NK-92 treated with Interleukin-12 subunit alpha and Interleukin-12 subunit beta, amount 100 ng/mL, for 24 hours (cell line): ENCODE measurements around the gene GRB14.
"Not testable (repeated sequence)": the region's sequence is repeated elsewhere in the genome, so short reads cannot be mapped to it uniquely, and the experiment has no call there.

Source experiments
- DNase-seq: peaks from one replicate; lab custom pipeline; 2025; lab: John Stamatoyannopoulos, UW

The GRB14 gene

DNA sequence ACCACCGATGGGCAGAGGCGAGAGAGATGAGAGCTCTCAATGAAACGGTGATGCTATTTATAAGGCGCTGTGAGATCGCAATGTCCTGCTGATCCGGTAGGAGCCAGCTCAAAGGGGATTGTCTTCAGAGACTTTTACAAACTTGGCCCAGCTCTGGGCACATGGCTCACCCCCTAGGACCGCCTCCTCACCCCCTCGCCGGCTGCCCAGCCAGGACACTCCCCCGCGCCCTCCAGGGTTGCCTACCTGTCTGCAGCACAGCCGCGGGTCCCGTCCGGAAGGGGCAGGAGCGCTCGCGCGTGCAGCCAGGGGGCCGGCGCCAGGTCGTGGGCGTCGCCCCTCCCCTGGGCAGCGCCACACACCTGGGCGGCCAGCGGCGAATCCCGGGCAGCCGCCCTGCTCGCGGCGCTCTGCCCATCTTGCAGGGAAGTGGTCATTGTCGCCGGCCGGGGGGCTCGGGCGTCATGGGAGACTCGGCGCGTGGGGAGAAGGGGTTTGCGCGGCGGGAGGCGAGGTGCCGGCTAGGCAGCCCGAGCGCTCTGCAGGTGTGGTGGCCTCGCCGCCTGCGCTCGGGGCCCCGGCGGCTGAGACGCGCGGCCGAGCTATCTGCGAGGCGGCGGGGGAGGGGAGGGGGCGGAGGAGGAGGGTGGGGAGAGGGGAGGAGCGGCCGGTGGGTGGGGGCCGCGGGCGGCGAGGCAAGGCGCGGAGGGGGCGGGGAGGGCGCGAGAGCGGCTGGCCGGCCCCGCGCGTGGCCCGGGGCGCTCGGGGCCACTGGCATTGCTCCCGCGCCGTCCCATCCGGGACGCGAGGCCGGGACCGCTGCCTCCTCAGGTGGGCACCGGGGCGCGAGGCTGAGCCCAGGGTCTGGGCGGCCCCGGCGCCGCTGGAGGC, at the start of gene GRB14:
GRB14 (minus strand) TSS at position 610 of the 891 bp plus-strand sequence; CDS start at position 437, 173 bp downstream.
- no peak for DNase-seq

DNA sequence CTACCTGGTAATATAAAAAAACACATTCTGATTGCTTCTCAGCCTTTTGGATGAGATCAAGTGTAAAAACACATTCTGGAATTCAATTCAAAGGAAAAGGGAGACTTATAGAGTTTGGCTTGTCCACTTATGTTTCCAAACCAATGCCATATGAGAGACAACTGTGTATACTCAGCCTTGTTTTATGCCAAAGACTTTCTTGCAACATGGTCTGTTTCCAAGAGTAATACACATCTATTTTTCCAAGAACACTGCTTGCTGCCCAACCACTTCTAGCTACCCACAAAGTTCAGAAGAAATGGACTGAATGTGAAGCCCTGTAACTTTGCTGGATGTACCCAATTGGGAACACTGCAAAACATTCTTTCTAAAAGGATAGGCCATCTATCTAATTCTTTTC, 48.0 kb upstream of the GRB14 start:
- DNase-seq: no peak

DNA sequence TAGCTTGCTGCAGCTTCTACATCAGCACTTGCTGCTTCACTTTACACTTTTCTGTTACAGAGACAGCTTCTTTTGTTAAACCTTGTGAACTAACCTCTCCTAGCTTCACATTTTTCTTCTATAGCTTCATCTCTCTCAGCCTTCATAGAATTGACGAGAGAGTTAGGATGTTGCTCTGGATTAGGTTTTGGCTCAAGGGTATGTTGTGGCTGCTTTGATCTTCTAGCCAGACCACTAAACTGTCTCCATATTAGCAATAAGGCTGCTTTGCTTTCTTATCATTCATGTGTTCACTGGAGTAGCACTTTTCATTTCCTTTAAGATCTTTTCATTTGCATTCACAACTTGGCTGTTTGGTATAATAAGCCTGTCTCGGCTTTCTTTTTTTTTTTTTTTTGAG, 46.3 kb upstream of the GRB14 start:
- no peak for DNase-seq

DNA sequence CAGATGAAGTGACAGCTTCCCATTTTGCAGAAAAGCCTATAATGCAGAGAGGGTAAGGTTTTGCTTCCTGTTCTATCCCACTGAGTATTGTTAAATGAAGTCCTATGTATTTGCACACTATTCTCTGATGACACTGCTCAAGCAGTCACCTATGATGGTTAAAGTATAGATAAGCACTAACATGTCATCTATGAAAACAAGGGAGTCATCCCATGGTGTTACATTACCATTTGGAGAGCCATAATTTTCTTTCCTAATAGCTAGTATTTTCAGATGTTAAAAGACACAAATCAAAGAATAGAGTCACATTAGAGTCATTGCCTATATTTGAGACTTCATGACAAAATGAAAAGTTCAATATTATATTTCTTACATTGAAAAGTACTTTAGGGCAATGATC, 42.8 kb upstream of the GRB14 start:
- DNase-seq: no peak

DNA sequence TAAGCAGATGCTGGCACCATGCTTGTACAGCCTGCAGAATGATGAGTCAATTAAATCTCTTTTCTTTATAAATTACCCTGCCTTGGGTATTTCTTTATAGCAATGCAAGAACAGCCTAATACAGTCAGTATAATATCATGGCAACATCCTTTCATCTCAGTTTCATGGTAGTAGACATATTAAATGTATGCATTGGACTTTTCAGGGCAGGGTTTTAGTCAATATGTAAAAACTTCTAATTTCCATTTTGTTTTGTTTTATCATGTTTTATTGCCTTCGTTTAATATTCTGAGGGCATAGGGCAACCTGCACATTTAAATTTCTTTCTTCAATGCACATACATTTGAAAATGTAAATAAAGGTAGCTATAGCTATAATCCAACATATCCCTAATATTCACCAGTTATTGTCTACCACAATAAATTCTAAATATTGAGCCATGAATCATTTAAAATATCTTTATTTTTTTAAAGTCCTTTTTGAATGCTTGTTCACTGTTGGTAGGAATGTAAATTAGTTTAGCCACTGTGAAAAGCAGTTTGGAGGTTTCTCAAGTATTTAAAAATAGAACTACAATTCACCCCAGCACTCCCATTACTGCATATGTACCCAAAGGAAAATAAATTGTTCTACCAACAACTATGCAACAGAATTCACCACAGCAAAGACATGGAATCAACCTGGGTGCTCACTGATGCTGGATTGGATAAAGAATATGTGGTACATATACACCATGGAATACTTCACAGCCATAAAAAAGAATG, 41.8 kb upstream of the GRB14 start:
- DNase-seq: no peak

DNA sequence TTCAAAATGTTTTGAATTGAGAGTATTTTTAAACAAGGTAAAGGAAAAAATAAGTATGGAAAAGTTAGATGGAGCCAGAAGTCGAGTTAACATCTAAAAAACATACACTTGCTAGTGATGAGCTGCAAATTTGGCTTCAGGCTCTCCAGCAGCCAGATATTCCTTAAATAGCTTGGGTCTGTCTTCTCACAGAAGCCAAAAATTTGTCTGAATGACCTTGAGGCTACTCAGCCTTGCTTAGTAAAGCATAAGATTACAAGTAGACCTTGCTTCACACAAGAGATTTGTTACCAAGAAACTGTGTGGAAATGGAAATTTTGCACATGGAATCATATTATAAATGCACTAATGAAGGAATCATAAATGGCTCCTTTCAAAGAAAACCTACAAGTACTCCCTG, 40.8 kb upstream of the GRB14 start:
- DNase-seq: no peak

DNA sequence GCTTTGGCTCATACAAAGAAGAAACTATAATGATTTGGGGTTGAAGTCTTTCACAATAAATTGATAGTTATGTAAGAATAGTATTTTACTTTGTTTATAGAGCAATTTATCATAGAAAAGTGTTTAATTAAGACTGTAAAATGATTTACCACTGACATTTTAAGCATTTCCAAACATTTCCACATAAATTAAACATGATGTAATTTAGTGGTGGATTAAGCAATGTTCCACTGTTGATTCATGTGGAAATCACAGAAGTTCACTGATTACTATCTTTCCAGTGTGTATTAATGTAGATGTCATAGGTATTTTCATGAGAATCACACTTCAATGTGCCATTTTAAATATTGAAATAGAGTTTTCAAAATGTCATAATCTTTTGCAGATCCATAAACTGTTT, 40.1 kb upstream of the GRB14 start:
- DNase-seq: no peak

DNA sequence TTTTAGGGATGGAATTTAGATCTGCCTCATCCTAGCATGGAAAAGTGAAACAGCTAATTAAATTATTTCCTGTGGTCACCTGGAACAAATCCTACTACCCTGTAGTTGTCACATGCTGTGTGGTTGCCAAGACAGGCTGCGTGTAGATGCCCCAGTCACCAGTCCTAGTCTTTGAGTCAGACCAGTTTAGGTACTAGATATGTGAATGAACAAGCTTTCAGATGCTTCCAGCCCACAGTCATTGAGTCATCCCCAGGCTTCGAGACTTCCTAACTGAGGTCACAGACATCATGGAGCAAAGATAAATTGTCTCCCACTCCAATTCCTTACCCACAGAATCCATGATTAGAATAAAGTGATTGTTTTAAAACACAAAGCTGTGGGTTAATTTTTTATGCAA, 35.8 kb upstream of the GRB14 start:
- DNase-seq: no peak

DNA sequence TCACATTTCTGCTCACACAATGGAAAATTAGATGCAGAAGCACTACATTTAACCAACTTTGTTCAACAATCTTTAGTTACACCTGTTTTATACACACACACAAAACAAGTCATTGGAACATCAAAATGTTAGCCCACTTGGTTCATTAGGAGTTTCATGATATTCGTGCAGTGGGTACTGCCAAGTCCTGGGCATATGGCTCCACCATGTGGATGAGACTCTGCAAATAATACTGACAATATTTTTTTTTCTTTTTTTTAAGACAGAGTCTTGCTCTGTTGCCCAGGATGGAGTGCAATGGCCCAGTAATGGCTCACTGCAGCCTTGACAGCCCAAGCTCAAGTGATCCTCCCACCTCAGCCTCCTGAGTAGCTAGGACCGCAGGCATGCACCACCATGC, 34.5 kb upstream of the GRB14 start:
- DNase-seq: no peak

DNA sequence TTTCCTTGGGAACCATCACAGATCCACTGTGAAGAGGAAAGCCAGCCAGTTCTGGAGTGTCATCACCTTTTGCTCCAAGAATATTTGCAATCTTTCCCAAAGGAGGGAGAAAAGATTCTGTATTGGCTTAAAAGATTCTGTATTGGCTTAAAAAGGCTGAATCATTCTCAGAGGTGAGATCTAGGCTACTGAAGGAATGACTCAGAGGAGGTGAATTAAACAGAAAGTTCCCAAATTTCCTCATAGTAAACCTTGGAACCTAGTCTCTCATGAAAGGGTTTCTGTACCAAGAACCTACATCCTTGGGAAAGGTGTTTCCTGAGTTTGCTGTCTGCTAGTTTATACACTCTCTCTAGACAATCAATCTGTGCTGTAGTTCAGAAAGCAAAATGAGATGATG, 34.1 kb upstream of the GRB14 start:
- no peak for DNase-seq

DNA sequence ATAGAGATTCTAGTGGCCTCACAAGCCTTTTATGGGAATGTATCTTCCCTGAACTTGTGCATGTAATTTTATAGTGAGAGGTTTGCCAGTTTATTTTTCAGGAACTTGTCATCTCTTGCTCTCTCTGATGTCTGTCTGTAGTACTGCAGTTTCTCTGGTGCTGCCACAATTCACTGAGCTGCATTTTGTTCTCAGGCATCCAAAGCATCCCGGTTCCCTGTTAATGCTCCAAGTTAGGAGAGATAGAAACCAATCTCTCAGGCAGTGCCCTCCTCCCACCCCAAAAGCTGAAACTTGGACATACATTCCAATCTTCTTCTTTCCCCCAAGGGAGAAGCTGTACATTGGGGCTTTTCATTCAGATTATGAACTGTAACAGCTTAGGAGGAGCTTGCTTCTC, 30.1 kb upstream of the GRB14 start:
- no peak for DNase-seq

DNA sequence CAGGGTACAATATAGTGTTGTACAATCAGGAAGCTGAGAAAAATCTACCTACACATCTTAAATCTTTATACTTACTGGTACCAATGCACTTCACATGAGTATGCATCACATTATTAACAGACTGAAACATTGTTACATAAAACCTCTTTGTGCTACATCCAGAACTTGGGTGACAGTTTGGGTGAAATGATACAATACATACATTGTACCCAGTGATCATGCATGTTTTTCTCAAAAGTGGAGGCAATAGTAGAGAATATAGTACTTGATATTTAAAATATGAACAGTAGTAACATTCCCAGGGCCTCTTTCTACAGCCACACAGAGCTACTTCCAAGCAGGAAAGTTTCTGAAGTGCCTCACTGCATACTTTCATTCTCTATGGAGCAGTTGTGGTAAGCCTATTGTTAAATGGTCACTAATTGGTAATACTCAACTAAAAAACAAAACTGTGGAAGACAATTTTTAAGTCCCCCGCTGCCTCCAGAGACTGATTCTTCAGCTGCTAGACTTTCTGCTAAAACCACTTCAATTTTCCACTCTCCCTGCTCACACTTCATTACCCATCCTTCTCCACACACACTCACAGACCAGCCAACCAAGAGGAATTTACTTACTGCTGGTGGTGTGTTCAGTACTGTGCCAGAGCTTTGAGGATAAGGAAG, 22.9 kb upstream of the GRB14 start:
- no peak for DNase-seq

DNA sequence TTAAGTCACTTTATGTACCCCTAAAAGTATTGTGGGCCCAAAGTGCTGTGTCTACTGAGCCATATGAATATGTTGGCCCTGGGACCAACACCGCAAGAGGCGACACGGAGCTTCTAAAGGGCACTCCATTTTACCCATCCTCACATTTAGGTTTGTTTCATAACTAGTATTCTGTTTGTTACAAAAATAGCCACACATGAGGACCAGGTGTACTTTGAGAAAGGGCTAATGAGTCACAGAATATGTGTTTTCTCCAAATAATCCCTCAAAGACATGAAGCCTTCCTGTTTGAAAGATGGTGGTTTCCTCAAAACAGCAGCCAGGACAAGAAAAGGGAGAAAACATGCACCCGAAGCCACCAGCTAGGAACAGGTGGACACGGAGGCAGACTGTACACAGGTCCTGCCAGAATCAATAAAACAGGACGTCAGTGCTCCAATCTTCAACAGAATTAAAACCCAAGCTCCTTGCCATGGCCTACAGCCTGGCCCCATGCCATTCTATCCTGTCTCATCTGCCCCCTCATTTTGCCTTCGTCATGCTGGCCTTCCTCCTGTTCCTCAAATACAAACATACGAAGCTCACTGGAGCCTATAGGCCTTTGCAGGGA, 21.8 kb upstream of the GRB14 start:
- DNase-seq: no peak

DNA sequence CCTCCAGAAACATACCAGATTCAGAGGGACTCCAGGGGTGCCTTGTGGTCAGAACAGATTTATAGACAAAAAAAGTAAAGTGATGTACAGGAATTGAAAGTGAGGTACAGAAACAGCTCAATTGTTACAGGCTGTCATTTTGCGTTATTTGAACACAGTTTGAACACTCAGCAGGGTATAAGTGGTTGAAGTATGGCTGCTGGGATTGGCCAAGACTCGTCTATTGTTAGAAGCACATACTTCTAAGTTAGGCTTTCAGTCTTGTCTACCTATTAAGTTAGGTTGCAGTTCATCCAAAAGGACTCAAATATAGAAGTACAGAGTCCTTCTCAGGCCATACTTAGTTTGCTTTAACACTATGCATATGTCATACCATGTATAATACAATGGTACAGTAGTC, 21.0 kb upstream of the GRB14 start:
- no peak for DNase-seq

DNA sequence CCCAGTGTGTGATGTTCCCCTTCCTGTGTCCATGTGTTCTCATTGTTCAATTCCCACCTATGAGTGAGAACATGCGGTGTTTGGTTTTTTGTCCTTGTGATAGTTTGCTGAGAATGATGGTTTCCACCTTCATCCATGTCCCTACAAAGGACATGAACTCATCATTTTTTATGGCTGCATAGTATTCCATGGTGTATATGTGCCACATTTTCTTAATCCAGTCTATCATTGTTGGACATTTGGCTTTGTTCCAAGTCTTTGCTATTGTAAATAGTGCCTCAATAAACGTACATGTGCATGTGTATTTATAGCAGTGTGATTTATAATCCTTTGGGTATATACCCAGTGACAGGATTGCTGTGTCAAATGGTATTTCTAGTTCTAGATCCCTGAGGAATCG, 7.0 kb upstream of the GRB14 start:
- DNase-seq: not testable (repeated sequence)

DNA sequence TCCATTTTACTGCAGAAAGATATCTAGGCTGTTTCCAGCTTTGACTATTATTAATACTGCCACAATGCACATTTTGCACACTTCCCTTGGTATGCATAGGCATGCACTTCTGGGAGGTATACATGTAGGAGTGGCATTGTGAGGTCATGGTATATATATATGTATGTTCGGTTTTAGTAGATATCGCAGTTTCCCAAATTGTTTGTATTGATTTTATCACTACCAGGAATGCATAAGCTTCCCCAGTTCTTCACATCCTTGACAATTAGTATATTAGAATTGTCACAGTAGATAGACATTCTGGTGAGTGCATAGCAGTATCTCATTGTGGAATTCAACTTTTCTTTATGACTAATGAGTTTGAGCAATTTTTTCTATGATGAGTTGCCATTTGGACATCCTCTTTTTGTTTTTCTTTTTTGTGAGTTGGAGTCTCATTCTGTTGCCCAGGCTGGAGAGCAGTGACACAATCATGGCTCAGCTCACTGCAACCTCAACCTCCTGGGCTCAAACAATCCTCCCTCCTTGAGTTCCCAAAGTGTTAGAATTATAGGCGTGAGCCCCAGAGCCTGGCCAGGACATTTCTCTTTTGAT, 4.2 kb upstream of the GRB14 start:
- no peak for DNase-seq

DNA sequence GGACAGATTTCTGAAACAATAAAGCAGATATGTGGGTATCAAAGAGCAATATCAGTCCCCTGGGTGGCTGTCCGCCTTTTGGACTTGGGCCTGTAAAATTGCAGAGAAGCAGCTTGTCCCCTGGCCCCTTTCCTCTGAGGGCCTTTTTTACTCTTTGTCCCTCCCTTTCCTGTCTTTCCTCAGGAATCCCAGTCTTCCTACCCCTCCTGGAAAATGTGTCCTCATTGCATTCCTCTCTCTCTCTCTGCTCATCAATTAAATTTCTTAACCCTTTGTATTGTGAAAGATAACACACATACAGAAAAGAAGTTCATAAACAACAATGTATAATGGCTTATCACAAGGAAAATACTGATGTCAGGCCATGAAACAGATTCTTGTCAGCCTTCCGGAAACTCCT, 3.0 kb upstream of the GRB14 start:
- DNase-seq: no peak

DNA sequence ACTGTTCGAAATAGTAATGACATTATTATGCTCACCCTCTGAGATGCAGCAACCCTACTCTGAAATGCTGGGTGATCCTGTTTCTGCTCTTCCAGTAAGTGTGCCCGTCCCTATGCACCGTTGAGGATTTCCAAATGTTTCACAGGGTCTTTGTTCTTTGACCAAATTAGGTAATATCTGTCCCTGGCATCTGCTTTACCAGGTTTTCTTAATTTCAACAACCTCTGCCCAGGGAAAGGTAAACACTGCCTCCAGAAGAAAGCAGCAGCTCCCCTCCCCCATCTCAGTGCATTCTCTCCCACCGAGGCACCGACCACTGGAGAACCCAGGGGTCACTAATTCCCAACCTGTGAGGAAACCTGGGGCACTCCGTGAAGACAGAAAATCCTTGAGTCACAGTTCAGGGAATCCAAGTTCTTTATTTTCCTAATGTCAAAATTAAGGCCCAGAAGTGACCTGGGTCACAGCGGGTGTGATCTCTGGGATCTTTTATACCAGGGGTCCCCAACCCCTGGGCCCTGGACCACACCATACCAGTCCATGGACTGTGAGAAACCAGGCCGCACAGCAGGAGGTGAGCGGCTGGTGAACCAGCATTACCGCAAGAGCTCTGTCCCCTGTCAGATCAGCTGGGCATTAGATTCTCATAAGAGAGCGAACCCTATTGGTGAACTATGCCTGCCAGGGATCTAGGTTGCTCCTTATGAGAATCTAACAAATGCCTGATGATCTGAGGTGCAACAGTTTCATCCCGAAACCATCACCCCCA, 1.2 kb upstream of the GRB14 start:
- DNase-seq: no peak

DNA sequence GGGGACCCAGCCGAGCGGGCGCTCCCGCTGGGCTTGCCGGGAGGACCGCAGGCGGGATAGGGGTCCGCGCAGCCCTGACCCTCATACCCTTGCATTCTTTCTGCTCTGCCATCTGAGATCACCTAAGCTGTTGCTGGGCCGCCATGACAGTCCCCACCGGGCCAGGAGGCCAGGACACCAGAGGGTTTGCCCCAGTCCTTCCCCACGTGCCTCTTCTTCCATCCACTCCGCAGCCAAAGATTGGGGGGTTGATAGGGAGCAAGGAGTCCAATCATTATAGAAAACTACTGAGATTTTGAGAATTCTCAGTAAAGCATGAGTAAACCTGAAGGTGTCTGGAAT, 453 bp upstream of the GRB14 start:
- no peak for DNase-seq

DNA sequence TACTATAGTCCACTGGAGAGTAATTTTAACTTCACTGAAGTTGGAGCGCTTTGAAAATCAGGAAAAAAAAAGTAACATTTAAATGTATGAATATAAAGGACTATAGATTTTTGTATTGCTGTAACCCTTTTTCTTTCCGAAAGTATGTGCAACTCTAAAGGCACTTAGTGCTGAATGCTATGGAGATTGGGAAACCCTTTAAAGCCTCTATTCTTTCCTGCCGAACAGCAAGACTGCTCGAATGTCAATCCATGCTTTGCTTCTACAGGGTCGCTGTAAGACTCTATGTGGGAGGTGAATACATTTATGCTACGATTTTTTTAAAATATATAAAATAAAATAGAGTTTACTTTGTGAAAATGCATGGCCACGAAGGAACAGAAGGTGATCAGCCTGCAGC, 825 bp downstream of the GRB14 start:
- no peak for DNase-seq

DNA sequence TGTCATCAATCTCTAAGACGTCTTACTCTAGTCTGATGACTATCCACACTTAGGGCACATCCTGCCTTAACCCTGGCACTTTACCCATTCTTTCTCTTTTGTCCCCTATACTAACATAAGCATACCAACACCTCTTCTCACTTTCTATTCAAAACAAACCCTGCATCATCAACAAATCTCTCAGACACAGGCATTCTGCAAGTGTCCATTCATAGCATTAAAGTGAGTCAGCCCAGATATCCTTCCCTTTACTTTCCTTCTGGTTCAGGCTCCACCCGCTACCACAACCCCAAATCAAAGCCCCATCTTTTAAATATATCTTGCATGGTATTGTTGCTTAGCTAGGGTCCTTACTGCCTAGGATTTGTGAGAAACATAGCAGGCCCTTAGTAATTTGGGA, 3.8 kb downstream of the GRB14 start:
- no peak for DNase-seq
